Nephron progenitor cell (in vitro differentiated cells): ENCODE results near the gene MACF1.
"Not testable (repeated sequence)": the region's sequence is repeated elsewhere in the genome, so short reads cannot be mapped to it uniquely, and the experiment has no call there.

Experiments used
- DNase-seq: peaks from one replicate; pipeline ENCODE4 v3.0.0; 2021
- H3K27ac Mint-ChIP-seq: 2 replicates; pipeline ENCODE4 v1.8.0; 2021; ENCODE audit warnings: mild to moderate bottlenecking, moderate library complexity, mixed read lengths
- H3K27me3 Mint-ChIP-seq: 2 replicates; pipeline ENCODE4 v1.8.0; 2021; ENCODE audit warnings: mild to moderate bottlenecking, low read depth, mixed read lengths; ENCODE audit not compliant: poor library complexity
- H3K36me3 Mint-ChIP-seq: 2 replicates; pipeline ENCODE4 v1.8.0; 2021; ENCODE audit warnings: low read depth, mixed read lengths
- H3K4me1 Mint-ChIP-seq: 2 replicates; pipeline ENCODE4 v1.8.0; 2021; ENCODE audit warnings: mixed read lengths
- H3K4me3 Mint-ChIP-seq: 2 replicates; pipeline ENCODE4 v1.8.0; 2021; ENCODE audit warnings: mild to moderate bottlenecking, moderate library complexity, mixed read lengths
- H3K9me3 Mint-ChIP-seq: 2 replicates; pipeline ENCODE4 v1.8.0; 2021; ENCODE audit warnings: mild to moderate bottlenecking, moderate library complexity, mixed read lengths
- TF ChIP-seq, protein P1 (sequence below): fragments of 200-600 bp; sonication (generic); IDR thresholded peaks from 2 replicates; pipeline ENCODE4 v1.5.0; 2021; ENCODE audit warnings: antibody characterized with exemption

Gene MACF1

DNA sequence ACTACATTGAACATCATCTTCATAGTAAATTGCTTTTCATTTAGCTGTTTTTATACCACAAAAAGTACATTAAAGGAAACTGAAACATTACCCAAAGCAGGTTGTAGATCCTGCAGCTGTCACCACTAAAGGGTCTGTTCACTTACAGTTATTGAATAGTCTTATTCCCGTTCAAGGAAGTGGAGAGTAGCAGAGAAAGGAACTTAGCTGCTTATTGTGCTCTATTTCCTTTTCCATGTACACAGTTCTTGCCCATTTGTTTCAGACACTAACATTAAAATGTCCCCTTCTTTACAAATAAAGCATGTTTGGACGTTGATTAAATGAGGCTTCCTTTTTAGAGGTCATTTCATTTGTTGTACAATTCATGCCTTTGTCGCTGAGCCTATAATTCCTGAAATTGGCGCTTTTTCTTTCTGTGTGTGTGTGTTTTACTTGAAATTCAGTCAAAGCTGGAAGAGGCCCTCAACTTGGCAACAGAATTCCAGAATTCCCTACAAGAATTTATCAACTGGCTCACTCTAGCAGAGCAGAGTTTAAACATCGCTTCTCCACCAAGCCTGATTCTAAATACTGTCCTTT, 242.6 kb downstream of the MACF1 start:
- H3K9me3 Mint-ChIP-seq: no peaks in the 10 kb centered on the region
- TF ChIP-seq, protein P1, sequence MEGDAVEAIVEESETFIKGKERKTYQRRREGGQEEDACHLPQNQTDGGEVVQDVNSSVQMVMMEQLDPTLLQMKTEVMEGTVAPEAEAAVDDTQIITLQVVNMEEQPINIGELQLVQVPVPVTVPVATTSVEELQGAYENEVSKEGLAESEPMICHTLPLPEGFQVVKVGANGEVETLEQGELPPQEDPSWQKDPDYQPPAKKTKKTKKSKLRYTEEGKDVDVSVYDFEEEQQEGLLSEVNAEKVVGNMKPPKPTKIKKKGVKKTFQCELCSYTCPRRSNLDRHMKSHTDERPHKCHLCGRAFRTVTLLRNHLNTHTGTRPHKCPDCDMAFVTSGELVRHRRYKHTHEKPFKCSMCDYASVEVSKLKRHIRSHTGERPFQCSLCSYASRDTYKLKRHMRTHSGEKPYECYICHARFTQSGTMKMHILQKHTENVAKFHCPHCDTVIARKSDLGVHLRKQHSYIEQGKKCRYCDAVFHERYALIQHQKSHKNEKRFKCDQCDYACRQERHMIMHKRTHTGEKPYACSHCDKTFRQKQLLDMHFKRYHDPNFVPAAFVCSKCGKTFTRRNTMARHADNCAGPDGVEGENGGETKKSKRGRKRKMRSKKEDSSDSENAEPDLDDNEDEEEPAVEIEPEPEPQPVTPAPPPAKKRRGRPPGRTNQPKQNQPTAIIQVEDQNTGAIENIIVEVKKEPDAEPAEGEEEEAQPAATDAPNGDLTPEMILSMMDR: no peak
- peak overlapping the region; percentile 62 for H3K27ac Mint-ChIP-seq
- H3K27me3 Mint-ChIP-seq: peaks cover 2% of the 10 kb centered on the region
- H3K36me3 Mint-ChIP-seq: peaks cover 86% of the 10 kb centered on the region
- no peaks in the 10 kb centered on the region for H3K4me1 Mint-ChIP-seq
- no peak for DNase-seq
- H3K4me3 Mint-ChIP-seq: no peak overlapping the region

DNA sequence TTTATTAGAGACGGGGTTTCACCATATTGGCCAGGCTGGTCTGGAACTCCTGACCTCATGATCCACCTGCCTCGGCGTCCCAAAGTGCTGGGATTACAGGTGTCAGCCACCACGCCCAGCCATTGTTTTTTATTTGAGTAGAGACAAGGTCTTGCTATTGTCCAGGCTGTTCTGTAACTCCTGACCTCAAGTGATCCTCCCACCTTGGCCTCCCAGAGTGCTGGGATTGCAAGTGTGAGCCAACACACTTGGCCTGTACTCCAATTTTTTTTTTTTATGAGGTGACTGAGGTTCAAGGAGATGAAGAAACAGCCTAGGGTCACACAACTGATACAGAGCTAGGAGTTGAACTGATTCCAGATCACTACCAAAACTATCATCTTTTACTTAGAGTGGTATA, 245.5 kb downstream of the MACF1 start:
- not testable (repeated sequence) for H3K27me3 Mint-ChIP-seq, H3K9me3 Mint-ChIP-seq, H3K4me1 Mint-ChIP-seq, DNase-seq, H3K4me3 Mint-ChIP-seq, H3K27ac Mint-ChIP-seq
- H3K36me3 Mint-ChIP-seq: peaks cover 80% of the 10 kb centered on the region

DNA sequence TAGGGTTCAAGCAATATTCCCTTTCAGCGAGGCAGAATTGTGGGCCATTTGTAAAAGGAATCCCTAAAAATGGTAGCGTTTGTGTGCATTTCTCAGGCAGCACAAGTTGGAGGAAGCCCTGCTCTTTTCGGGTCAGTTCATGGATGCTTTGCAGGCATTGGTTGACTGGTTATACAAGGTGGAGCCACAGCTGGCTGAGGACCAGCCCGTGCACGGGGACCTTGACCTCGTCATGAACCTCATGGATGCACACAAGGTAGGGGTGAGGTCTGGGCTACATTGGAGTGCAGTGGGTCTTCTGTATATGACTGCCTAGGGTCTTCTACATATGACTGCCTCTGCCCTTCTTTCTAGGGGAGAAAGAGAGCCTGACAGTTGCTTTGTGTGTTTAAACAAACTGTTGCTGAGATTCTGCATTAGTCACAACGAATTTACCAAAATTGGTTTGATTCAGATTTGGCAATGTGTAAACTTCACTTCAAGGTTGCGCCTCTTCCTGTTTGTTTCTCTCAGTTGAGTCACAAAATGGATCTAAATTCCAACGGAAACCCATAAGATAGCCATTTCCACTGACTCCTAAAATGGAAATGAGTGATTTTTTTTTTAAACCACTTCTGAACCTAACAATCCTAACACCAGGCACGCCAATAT, 246.6 kb downstream of the MACF1 start:
- Mint-ChIP-seq H3K9me3 (no peaks in the 10 kb centered on the region), H3K36me3 (peaks cover 81% of the 10 kb centered on the region), H3K4me3 (no peak overlapping the region), H3K4me1 (no peaks in the 10 kb centered on the region), H3K27ac (no peak overlapping the region), H3K27me3 (peaks cover 3% of the 10 kb centered on the region)
- DNase-seq: no peak
- TF ChIP-seq, protein P1: no peak

DNA sequence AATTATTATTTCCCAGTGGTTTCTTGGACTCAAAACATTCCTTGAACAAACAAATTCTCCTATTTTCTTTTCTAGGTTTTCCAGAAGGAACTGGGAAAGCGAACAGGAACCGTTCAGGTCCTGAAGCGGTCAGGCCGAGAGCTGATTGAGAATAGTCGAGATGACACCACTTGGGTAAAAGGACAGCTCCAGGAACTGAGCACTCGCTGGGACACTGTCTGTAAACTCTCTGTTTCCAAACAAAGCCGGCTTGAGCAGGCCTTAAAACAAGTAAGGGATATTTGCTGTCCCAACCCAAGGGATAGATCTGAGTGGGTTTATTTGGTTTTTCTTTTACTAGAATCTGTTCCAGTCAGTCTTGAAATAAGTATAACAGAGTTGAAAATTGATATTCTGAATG, 247.6 kb downstream of the MACF1 start:
- no peak overlapping the region for H3K4me3 Mint-ChIP-seq
- DNase-seq: no peak
- no peak overlapping the region for H3K27ac Mint-ChIP-seq
- no peaks in the 10 kb centered on the region for H3K9me3 Mint-ChIP-seq
- no peaks in the 10 kb centered on the region for H3K4me1 Mint-ChIP-seq
- peaks cover 83% of the 10 kb centered on the region for H3K36me3 Mint-ChIP-seq
- peaks cover 3% of the 10 kb centered on the region for H3K27me3 Mint-ChIP-seq
- TF ChIP-seq, protein P1: no peak

DNA sequence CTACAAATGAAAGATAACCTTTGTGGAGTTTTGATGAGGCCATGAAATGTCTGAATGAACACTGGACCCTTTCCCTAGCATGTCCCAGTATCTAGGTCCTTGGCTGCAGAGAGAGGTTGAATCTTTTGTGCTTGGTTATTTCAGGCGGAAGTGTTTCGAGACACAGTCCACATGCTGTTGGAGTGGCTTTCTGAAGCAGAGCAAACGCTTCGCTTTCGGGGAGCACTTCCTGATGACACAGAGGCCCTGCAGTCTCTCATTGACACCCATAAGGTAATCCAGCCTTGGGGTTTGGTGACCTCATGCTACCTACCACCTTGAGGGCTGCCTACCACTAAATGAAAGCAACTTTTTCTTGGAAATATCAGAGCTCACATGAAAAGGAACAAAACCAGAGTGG, 248.0 kb downstream of the MACF1 start:
- Mint-ChIP-seq H3K27ac (no peak overlapping the region), H3K36me3 (peaks cover 83% of the 10 kb centered on the region), H3K4me1 (no peaks in the 10 kb centered on the region)

DNA sequence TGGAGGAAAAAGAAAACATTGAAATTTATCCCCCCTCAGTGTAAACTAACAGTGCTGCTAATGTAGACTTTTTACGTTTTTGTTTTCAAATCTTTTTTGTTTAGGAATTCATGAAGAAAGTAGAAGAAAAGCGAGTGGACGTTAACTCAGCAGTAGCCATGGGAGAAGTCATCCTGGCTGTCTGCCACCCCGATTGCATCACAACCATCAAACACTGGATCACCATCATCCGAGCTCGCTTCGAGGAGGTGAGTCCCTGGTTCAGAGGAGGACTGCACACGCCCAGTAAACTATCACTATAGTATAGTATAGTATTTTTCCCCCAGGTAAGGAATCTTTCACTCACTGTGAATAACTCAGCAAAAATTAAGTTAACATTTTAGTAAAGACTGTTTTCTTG, 249.1 kb downstream of the MACF1 start:
- DNase-seq: no peak
- Mint-ChIP-seq H3K4me1 (no peaks in the 10 kb centered on the region), H3K27me3 (peaks cover 3% of the 10 kb centered on the region), H3K9me3 (no peaks in the 10 kb centered on the region), H3K36me3 (peaks cover 83% of the 10 kb centered on the region), H3K4me3 (no peak overlapping the region), H3K27ac (no peak overlapping the region)
- TF ChIP-seq, protein P1: no peak

More for the DNA sequence above, 248.0 kb downstream of the MACF1 start:
- Mint-ChIP-seq H3K4me3 (no peak overlapping the region), H3K9me3 (no peaks in the 10 kb centered on the region), H3K27me3 (peaks cover 3% of the 10 kb centered on the region)
- TF ChIP-seq, protein P1: no peak
- no peak for DNase-seq
